ENCODE results near the gene RAPGEF6.

DNA sequence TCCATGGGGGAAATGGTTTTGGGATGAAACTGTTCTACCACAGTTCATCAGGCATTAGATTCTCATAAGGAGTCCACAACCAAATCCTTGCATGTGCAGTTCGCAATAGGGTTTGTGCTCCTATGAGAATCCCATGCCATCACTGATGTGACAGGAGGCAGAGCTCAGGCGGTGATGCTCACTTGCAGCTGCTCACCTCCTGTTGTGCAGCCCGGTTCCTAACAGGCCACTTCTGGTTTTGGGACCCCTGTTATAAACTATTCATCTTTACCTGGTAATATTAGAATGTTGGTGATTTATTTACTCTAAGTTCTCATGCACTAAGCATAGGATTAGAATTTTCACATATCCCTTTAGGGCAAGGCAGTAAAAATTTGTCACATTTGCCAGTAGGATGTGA is 248.9 kb downstream of the RAPGEF6 start:
- TF ChIP-seq, protein P1, sequence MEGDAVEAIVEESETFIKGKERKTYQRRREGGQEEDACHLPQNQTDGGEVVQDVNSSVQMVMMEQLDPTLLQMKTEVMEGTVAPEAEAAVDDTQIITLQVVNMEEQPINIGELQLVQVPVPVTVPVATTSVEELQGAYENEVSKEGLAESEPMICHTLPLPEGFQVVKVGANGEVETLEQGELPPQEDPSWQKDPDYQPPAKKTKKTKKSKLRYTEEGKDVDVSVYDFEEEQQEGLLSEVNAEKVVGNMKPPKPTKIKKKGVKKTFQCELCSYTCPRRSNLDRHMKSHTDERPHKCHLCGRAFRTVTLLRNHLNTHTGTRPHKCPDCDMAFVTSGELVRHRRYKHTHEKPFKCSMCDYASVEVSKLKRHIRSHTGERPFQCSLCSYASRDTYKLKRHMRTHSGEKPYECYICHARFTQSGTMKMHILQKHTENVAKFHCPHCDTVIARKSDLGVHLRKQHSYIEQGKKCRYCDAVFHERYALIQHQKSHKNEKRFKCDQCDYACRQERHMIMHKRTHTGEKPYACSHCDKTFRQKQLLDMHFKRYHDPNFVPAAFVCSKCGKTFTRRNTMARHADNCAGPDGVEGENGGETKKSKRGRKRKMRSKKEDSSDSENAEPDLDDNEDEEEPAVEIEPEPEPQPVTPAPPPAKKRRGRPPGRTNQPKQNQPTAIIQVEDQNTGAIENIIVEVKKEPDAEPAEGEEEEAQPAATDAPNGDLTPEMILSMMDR (IDR thresholded peaks at IDR 0.05; ENCODE audit: low read depth, low read length): no peak
- no peak for TF ChIP-seq EZH2phosphoT487 (IDR thresholded peaks at IDR 0.05; ENCODE audit: low read depth)
